ENCODE data around the gene PRKCE.

Gene PRKCE

DNA sequence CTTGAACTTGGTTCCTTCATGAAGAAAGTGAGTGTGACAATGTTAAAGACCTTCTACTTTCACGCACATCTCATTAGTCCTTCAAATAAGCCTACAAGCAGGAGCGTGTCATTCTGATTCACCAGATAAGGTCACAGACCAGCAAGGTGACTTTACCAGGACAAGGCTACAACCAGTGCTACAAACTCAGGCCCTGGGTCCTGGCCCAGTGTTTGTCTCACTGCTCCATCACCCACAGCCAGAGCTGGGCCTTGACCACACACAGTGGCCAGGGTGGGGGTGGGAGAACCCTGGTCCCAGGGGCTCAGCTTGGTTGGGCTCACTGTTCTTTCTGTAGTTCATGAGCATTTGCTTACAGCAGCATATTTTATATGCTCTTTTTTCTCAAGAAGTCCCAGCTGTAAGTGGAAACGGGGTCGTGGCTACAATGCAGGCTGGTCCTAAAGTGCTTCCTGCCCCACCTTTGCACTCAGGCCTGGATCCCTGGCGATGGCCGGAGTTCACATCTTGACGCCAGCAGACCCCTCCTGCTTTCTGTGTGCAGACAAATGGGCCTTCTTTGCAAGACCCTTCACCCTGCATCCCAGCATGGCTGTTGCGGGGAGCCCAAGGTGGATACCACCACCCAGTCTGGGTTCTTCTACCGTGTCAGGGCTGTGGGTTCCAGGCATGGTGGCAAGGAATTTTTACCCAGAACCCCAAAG lies 492.1 kb downstream of the PRKCE start:
- H3K4me3 ChIP-seq (ENCODE audit: low read length), result no peak overlapping the region
- TF ChIP-seq ZNF274 (IDR thresholded peaks at IDR 0.05; ENCODE audit: low read depth, low read length), result no peak

DNA sequence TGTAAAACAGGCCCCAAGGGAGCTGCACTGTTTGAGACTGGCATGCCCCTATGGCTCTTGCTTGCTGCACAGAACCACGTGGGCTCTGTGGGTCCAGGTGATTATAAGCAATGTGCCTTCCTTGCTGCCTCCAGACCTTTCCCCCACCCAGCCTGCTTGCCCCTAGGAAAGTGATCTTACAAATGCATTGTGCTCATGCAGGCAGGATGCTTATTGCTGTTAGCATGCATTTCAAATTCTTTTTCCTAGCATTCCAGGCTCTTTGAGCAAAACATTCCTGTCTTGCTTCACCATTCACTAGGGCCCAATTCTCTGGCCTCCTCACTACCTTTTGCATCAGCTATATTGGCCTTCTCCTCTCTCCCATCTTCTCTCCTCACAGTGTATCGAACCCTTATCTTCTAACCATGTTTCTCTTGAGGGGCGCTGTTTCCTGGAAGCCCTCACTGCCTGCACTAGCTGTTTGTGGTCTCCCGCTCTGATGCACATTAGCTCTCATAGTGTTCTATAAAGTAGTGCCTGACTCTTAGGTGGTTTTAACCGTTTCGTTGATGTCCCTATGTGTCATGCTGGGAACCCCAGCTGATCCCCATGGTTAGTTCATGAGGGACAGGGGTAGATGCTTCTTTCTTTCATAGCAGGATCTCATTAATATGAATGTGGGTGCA lies 492.8 kb downstream of the PRKCE start:
- no peak overlapping the region for H3K4me3 ChIP-seq (ENCODE audit: low read length)
- no peak for TF ChIP-seq ZNF274 (IDR thresholded peaks at IDR 0.05; ENCODE audit: low read depth, low read length)

DNA sequence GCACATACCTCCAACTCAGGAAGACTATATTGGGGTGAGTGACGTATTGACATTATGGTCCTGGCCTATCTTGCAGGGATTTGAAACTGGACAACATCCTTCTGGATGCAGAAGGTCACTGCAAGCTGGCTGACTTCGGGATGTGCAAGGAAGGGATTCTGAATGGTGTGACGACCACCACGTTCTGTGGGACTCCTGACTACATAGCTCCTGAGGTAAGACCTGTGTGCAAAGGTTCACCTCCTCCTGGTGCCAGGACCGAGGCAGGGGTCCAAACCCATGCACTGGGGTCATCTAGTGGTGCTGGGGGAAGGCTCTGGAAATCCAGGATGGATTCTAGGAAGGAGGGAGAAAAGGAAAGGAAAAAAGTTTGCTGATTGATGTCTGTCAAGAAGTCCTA lies 493.5 kb downstream of the PRKCE start:
- no peak for TF ChIP-seq ZNF274 (IDR thresholded peaks at IDR 0.05; ENCODE audit: low read depth, low read length)
- H3K4me3 ChIP-seq (ENCODE audit: low read length), result no peak overlapping the region

DNA sequence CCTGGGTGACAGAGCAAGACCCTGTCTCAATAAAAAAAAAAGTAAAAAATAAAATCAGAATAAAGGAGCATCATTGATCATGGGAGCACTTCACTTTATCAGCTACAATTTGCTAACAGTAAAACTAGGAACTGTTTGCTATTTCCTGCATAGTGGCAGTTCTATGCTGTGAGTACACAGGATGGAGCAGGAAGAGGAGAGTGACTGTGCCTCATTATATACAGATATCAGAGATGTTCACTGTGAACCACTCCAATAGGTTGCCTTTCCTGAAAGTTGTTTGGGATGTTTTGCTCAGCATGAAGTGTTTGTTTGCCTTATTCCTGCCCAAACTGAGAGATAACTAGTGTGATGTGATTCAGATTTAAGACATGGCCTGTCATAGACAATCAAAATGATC lies 494.4 kb downstream of the PRKCE start:
- H3K4me3 ChIP-seq (ENCODE audit: low read length), result no peak overlapping the region
- no peak for TF ChIP-seq ZNF274 (IDR thresholded peaks at IDR 0.05; ENCODE audit: low read depth, low read length)

DNA sequence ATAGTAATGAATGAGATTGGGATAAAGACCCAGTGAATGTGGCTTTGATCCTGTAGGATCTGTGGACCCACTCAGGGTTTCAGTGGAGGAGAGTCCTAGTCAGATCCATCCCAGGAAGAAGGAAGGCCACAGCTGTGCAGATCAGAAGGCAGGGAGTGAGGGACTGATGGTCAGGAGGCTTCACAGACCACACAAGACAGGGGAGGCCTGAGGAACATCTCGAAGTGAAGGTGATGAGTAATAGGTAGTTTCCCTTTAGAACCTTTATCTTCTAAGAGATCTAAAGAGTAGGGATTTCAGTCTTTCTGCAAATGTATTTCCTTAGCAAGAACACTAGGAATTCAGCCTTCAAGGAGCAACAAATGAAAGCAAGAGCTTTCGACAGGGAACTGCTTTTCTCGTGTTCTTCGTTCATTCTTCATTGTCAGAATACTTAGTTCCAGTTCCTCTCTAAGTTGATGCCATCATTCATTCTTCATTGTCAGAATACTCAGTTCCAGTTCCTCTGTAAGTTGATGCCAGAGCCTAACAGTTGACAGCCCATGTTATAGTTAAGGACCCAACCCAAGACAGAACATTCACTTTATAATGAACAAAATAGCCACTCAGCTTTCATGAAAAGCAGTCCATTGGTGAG lies 495.5 kb downstream of the PRKCE start:
- H3K4me3 ChIP-seq (ENCODE audit: low read length), result no peak overlapping the region
- TF ChIP-seq ZNF274 (IDR thresholded peaks at IDR 0.05; ENCODE audit: low read depth, low read length), result no peak

DNA sequence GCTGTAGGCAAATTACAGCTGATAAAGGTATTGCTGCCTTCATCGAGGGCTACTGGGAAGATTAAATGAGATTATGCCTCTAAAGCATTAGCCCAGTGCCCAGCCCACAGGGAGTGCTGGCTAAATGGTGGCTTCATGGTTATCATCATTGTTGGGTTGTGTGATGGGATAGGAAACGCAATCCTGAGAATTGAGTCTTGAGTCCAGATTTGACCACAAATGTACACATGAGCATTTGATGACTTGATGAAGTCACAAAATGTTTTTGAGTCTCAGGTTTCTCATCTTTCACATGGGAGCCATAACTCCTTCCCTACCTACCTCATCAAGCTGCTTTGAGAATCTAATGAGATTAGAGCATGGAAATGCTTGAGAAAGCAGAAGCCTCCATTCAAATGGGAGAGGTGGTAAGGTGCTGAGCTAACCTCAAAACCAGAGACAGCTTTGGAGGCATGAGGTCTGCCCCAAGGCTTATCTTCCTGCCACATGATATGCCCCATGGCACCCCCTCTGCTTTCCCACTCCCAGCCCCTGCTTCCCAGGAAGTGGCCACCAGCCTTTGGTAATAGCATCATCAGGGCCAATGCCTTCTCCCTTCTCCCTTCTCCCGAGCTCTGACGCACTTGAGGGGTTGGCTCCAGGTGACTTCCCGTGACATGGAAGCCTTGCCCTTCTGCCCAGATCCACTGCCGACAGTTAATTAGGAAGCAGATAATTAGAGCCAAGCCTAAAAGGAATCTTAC lies 496.3 kb downstream of the PRKCE start:
- no peak for TF ChIP-seq ZNF274 (IDR thresholded peaks at IDR 0.05; ENCODE audit: low read depth, low read length)
- no peak overlapping the region for H3K4me3 ChIP-seq (ENCODE audit: low read length)

DNA sequence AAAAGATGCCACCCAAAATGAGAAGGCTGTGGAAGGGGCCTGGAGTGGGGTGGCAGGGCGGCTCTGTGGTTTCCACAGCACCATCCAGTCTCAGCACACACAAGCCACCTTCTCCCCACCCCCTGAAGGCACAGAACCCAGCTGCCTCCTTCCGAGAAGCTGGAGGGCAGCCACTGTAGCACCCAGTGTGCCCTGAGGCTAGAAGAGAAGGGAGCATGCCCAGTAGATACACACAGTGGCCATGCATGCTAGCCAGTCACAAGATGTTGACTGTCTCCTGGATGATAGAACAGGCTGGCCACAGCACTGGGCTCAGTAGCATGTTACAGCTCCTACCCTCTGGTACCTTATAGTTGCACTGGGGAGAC lies 496.9 kb downstream of the PRKCE start:
- no peak overlapping the region for H3K4me3 ChIP-seq (ENCODE audit: low read length)

DNA sequence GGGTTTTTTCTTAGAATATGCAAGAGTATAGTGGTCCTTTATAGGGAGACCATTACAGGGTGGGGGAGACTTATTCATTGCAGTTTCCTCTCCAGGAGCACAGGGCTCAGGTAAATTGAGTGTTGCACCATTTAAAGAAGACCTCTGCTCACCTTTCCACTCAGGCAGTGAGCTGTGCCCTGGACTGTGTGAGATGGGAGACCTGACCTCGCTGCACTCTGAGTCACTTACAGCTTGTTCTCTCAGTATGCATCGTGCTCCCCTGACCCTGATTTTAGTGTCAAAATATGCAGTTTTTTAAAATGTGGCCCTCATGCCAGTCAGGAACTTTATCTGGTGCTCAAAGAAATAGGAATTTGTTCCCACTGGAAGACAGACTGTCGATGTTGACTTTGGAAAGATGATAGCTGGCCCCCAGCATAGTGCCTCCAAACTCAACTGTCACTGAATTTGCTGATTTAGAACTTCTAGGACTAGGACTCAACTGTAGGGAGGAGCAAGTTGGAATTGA lies 499.0 kb downstream of the PRKCE start:
- H3K4me3 ChIP-seq (ENCODE audit: low read length), result no peak overlapping the region
- TF ChIP-seq ZNF274 (IDR thresholded peaks at IDR 0.05; ENCODE audit: low read depth, low read length), result no peak

More for the DNA sequence above, 496.9 kb downstream of the PRKCE start:
- no peak for TF ChIP-seq ZNF274 (IDR thresholded peaks at IDR 0.05; ENCODE audit: low read depth, low read length)

DNA sequence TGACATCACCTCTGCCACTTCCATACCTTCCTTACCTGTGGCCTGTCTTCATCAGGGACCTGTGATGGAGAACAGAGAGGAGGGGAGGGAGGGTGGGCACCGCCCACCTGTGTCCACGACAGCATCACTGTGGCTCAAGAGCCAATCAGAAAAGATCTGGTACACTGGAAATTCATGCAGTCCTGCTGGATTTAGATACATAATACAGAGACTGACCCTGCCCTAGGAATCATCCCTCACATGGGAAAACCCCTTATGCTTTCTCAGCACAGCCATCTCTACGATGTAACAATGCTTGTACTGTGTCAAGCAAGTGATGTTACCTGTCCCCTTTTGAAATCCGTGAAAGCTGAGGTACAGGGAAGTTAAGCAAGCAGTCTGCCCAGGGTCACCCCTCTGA lies 500.1 kb downstream of the PRKCE start:
- no peak overlapping the region for H3K4me3 ChIP-seq (ENCODE audit: low read length)
- TF ChIP-seq ZNF274 (IDR thresholded peaks at IDR 0.05; ENCODE audit: low read depth, low read length), result no peak

DNA sequence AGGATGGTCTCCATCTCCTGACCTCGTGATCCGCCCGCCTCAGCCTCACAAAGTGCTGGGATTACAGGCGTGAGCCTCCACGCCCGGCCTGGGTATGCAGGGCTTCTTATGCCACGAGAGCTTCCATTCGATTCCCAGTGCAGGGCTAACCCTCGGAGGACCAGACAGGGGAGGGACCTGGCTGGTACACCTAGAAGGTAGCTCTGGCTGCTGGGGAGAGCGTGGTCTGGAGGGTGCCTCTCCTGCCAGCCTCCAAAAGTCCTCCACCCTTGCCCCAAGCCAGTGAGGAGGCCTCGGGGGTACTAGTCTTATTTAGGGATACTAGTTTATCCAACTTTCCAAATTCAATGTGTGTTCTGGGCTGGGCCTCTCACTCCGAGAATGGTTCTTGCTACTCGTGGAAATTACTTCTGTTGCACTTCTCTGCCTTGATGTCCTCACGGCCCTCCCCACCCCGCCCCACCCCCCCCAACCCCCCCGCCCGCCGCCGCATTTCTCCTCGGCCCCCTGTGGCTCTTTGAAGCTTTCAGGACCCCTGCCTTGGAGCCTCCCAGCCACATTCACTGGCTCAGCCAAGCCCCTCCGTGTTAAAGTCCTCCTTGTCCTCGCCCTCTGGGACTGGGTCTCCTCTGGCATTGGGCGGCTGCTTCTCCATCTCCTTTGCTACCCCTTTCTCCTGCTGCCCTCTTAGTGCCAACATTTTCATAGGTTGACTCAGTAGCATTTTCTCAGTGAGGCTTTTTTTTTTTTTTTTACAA lies 502.7 kb downstream of the PRKCE start:
- no peak overlapping the region for H3K4me3 ChIP-seq (ENCODE audit: low read length)
- no peak for TF ChIP-seq ZNF274 (IDR thresholded peaks at IDR 0.05; ENCODE audit: low read depth, low read length)

DNA sequence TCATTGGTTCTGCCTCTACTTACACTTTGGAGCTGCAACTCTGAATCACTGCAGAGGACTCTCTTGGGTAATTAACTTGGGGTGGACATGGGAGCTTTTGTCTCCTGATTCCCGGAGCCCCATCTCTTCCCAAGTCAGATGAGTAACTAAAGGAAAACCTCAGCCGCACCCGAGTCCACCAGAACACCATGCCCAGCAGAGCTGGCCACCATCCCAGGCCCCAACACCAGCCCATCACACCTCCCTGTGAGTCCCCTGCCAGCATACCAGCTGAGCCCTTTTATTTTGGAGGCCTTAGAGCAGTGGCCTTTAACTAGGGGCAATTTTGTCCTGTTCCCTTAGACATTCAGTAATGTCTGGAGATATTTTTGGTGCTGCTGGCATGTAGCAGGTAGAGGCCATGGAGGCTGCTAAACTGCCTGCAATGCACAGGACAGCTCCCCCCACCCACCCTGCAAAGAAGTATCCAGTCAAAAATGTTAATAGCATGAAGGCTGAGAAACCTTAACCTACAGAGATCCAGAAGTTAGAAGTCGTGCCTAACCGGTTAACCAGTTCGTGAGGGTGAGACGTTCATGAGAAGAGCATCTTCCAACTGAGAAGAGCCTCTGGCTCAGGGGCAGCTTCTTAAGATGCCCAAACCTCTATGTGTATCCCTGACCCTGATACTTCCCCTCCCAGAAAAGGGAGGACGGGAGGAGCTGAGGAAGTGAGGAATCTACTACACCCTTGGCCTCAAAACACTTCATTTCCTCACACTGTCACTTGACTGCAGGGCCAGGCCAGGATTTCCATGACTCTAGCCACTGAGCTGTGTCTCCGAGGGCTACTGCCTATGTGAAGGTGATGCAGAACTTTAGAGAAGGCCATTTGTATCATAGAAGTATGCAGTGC lies 505.8 kb downstream of the PRKCE start:
- no peak for TF ChIP-seq ZNF274 (IDR thresholded peaks at IDR 0.05; ENCODE audit: low read depth, low read length)
- no peak overlapping the region for H3K4me3 ChIP-seq (ENCODE audit: low read length)

DNA sequence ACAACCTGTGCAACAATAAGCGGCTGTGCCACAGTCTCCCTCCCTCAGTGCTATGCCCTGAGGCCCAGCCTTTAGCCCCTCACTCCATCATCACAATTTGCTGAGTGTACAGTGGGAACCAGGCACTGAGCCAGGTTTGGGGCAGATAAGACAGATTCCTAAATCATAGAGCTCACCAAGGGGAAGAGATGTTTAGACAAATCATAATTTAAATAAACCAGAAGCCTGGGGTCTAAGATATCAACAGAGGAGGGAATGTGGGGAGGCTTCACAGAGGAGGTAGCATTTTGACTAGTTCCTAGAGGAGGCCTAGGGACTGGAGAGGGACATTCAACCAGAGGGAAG lies 506.5 kb downstream of the PRKCE start:
- H3K4me3 ChIP-seq (ENCODE audit: low read length), result no peak overlapping the region
- TF ChIP-seq ZNF274 (IDR thresholded peaks at IDR 0.05; ENCODE audit: low read depth, low read length), result no peak

DNA sequence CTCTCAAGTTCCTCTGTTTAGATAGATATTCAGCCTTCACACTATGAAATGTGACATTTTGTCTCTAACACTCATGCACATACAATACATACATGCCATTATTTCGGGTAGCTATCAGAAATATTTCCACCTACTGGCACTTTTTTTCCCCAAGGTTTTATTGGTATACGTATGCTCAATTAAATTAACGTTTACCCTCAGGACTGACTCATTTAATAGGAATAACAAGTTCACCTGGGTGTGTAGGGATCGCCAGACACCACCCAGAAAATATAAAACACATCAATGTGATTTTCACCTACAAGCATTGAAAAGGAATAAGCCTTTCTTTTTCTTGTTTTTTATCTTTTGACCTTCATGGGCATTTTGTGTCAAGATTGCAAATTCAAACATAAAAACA lies 507.2 kb downstream of the PRKCE start:
- no peak for TF ChIP-seq ZNF274 (IDR thresholded peaks at IDR 0.05; ENCODE audit: low read depth, low read length)
- H3K4me3 ChIP-seq (ENCODE audit: low read length), result no peak overlapping the region

Data from GM08714 (cell line).